Fibroblast of pulmonary artery (primary cell): ENCODE results near the gene PER2.

ENCODE experiments used
- DNase-seq: peaks from one replicate; pipeline ENCODE4 v3.0.0-alpha.2; 2010; ENCODE audit warnings: low read depth
- H3K4me3 ChIP-seq: replicated peaks from 2 replicates; pipeline ENCODE4 v1.5.1; 2011; ENCODE audit warnings: low read depth, mild to moderate bottlenecking, control low read depth, low read length, moderate library complexity
- CTCF ChIP-seq: IDR thresholded peaks from 2 replicates; pipeline ENCODE4 v1.5.1; 2011; ENCODE audit warnings: mild to moderate bottlenecking, control low read depth, low read length, inconsistent platforms; ENCODE audit errors: missing control alignments

PER2 gene

GRCh38 chr2:238290715-238291549 lies 2.5 kb upstream of the PER2 start:
- no peak for TF ChIP-seq CTCF
- no peak for DNase-seq
- no peak overlapping the region for H3K4me3 ChIP-seq

- TF ChIP-seq CTCF, result no peak
- no peak overlapping the region for H3K4me3 ChIP-seq
- DNase-seq, result peak; percentile 87
Observed at GRCh38 chr2:238290091-238290509, 1.7 kb upstream of the PER2 start.

GRCh38 chr2:238289574-238289973 lies 1.2 kb upstream of the PER2 start:
- H3K4me3 ChIP-seq, result peak overlapping the region; percentile 72
- no peak for TF ChIP-seq CTCF
- DNase-seq, result no peak

- TF ChIP-seq CTCF, result peak; percentile 3
- peak; percentile 99 for DNase-seq
- H3K4me3 ChIP-seq, result peak overlapping the region; percentile 72
Observed at GRCh38 chr2:238288650-238289573, 502 bp upstream of the PER2 start.

GRCh38 chr2:238286987-238287736 lies 1.2 kb downstream of the PER2 start:
- no peak for DNase-seq
- TF ChIP-seq CTCF, result no peak
- peak overlapping the region; percentile 72 for H3K4me3 ChIP-seq

- no peak for TF ChIP-seq CTCF
- no peak overlapping the region for H3K4me3 ChIP-seq
- peak; percentile 76 for DNase-seq
Observed at GRCh38 chr2:238286551-238286950, 1.9 kb downstream of the PER2 start.
